ENCODE measurements around the gene CRAMP1.

CRAMP1 gene

GRCh38 chr16:1657841-1658240 is 45.7 kb downstream of the CRAMP1 start:
- no peak for DNase-seq

- DNase-seq = no peak
These were observed 46.9 kb downstream of the CRAMP1 start for GRCh38 chr16:1659031-1659430.

GRCh38 chr16:1661826-1662225 is 49.7 kb downstream of the CRAMP1 start:
- no peak for DNase-seq

- no peak for DNase-seq
These were observed 50.4 kb downstream of the CRAMP1 start for GRCh38 chr16:1662543-1662942.

GRCh38 chr16:1665829-1666228 is 53.7 kb downstream of the CRAMP1 start:
- no peak for DNase-seq

- DNase-seq = no peak
These were observed 54.2 kb downstream of the CRAMP1 start for GRCh38 chr16:1666316-1666715.

- no peak for DNase-seq
These were observed 55.1 kb downstream of the CRAMP1 start for GRCh38 chr16:1667271-1667670.

GRCh38 chr16:1667916-1668315 is 55.8 kb downstream of the CRAMP1 start:
- no peak for DNase-seq

- DNase-seq = no peak
These were observed 56.6 kb downstream of the CRAMP1 start for GRCh38 chr16:1668612-1669319.

GRCh38 chr16:1669698-1670097 is 57.5 kb downstream of the CRAMP1 start:
- DNase-seq = no peak

- no peak for DNase-seq
These were observed 58.2 kb downstream of the CRAMP1 start for GRCh38 chr16:1670371-1670770.

GRCh38 chr16:1670866-1671265 is 58.7 kb downstream of the CRAMP1 start:
- no peak for DNase-seq

- DNase-seq = no peak
These were observed 61.4 kb downstream of the CRAMP1 start for GRCh38 chr16:1673424-1674151.

- DNase-seq = no peak
These were observed 62.1 kb downstream of the CRAMP1 start for GRCh38 chr16:1674306-1674705.

- DNase-seq = no peak
These were observed 62.8 kb downstream of the CRAMP1 start for GRCh38 chr16:1674751-1675664.

GRCh38 chr16:1676661-1677060 is 64.5 kb downstream of the CRAMP1 start:
- DNase-seq = no peak

- DNase-seq = no peak
These were observed 65.2 kb downstream of the CRAMP1 start for GRCh38 chr16:1677339-1677738.

GRCh38 chr16:1677942-1678499 is 65.9 kb downstream of the CRAMP1 start, which contains the start of gene JPT2:
TSS of gene JPT2 (plus strand) at chr16:1678279. CDS start at chr16:1678313, 34 bp downstream.
- DNase-seq = peak; percentile 95

- peak; percentile 52 for DNase-seq
These were observed 66.4 kb downstream of the CRAMP1 start for GRCh38 chr16:1678500-1679098.

GRCh38 chr16:1680361-1680760 is 68.2 kb downstream of the CRAMP1 start:
- DNase-seq = no peak

- DNase-seq = no peak
These were observed 68.9 kb downstream of the CRAMP1 start for GRCh38 chr16:1681032-1681431.

Data from CD4-positive, alpha-beta T cell treated with Interleukin-12 subunit alpha and Interleukin-12 subunit beta, for 1 hour (primary cell).